CD4-positive, alpha-beta T cell treated with Interleukin-1 beta for 1 hour (primary cell): ENCODE measurements around the gene WNT3.
A peak's percentile ranks its signal among the peaks of the same experiment; 100 is the strongest.
"Not testable (repeated sequence)": the region's sequence is repeated elsewhere in the genome, so short reads cannot be mapped to it uniquely, and the experiment has no call there.

Source experiments
- DNase-seq, 2 donors: peaks; one replicate each; pipeline ENCODE4 v3.0.0-alpha.2; 2020 to 2022

The WNT3 gene

DNA sequence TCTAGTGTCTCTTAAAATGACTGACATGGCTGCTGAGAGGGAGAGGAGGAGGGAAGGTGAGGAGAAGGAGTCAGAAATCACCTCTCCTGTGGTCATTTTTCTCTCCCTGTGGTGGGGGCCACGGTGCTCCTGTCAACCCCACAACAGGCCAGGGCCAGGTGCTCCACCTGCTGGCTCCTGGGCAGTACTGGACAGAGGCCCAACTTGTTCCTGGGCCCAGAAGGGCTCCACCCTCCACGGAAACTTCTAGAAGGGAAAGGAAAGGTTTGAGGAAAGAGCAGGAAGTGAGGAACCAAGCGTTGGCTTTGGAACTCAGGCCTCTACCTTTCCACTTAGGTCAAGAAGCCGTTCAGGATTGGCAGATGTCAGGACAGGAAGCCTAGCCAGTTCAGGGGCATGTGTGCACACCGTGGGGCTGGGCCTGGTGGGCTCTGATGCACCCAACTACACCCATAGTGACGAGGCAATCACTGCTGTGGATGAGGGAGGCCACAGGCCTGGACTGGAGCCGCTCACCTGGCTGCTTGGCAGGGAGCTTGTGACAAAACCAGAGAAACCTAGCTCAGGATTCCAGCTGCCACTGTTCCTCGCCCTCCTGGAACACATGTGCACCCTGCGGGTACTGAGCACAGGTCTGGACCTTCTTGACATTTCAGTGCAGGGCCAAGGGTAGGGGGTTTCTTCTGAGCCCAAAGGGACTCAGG, 36.1 kb downstream of the WNT3 start:
- peak; percentile 17 to 22 for DNase-seq

DNA sequence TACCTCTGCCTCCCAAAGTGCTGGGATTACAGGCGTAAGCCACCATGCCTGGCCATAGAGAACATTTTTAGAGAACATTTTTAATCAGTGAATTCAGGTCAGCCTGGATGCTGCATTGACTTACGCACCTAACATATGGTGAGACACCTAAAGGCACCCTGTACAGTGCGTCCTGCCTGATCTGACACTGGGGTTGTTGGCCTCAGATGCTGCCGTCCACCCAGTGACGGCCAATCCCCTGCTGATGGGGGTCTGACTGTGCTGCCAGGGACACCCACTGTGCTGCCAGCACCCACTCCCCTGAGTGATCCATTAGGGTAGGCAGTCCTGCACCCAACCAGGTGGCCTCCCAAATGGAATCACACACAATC, 38.5 kb downstream of the WNT3 start:
- no peak for DNase-seq

DNA sequence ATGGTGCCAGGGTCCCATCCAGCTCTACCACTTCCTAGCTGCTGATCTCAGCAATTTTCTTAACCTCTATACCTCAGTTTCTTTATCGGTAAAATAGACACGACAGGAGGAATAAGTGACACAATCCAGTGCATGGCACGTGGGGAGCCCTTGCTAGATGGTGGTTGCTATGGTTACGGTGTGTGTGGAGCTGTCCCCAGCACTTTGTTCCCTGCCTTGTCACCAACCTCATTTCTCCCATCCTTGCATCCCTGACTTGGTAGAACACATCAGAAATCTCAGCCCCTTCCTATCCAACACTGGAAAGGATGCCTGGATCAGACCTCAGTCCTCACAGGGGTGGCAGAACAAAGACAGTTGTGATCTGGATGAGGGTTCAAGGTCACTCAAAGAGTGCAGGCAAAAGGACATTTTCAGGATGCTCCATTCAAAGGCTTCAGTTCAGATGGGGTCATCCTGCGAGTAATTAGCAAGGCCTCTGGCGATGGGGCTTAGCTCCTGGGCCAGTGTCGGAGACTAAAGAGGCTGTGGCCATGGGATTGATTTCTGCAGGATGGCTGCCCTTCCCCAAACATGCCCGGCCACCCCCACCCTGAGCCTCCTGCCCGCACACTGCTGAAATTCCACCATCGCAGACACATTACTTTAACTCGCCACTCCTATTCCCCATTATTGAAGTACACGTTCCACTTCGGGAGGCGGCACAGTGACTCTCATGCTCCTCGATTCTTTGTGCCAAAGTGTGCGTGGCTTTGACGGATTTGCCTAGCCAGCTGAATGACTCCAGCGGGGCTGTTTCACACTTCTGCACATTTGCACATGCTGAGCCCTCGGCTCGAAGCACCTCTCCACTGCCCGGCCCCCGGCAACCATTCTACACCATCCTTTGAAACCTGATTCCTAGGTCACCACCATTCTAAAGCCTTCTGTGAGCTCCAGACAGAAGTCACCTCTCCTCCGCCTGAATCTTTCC, 40.3 kb downstream of the WNT3 start:
- DNase-seq: no peak

DNA sequence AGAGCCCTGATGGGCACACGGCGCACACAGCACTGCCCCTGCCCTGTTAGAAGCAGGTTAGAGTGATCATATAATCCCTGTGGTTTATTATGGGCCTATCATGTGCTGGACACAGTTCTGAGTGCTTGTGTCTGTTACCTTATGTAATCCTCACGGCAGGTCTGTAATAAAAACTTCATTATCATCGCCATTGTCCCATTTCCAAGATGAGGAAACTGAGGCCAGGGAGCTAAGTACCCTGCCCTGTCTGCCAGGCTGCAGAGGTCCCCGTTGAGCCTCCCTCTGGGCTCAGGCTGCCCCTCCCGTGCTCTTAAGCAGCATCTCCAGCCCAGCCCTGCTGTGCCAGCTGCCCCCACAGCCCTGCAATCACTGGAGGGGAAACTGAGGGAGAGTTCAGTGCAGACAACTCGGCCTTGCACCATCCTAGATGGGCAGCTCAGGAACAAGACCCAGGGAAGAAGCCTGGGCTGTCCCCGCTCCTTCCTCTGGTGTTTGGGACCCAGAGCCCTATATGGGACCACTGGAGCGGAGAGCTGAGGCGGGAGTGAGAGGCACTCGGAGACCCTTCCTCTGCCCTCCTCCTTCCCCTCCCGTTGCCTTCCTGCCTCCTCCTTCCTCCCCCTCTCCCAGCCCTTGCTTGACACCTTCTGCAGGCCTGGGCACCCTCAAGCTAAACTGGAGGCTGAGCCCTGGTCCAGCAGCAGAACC, 42.0 kb downstream of the WNT3 start:
- no peak for DNase-seq

DNA sequence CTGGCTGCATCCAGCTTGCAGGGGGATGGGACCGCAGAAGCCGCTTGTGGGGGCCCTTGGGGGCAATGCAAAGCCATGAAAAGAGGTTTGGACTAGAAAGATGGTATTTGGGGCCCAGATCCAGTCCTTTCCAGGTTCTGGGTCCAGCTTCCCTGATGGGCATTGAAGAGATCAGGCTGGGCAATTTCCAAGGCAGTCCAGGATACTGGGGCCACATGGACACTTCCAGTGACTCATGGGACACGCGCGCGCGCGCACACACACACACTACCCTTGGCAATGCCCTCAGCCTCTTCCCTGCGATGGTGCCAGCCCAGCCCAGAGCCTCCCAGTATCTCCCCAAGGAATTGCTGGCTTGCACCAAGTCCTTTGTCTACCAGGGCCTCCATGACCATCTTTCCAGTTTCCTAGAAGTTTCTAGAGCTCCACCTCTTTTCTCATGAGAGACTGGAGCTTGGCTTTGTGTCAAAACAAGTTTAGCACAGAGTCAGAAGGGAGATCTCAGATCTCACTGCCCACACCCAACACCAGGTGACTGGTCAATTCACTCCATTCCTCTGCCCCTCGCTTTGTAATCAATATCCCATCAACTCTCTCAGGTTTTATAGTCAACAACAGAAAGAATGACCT, 44.3 kb downstream of the WNT3 start:
- DNase-seq: no peak

DNA sequence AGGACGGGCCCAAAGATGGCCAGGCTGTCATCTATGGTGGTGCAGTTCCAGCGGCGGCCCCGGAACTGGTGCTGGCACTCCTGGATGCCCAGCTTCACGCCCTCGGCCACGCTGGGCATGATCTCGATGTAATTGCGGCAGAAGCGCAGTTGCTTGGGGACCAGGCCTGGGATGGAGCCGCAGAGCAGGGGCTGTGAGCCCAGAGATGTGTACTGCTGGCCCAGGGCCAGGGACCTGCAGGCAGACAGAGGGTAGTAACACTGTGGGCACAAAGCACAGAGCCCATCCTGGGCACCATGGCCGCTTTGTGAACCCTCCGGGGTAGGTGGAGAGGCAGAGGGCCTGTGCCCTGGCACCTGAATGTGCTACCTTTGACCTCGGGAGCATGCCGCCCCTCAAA, 44.8 kb downstream of the WNT3 start:
- DNase-seq: no peak

DNA sequence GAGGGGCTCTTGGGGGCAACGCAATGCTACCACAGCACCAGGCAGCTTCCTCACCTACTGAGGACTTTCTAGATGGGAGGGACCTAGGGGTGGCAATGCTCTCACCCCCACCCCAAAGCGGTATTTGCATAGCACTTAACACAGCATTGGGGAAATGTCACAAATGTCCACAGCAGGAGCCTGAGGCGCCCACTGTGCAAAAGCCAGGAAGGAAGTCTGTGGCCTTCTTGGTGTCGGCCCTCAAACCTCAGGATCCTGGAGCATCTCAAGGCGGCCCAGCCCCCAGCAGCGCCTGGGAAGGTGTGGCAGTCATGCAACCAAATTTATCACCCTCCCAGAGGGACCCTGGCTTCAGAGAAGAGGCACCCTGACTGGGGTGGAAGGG, 45.3 kb downstream of the WNT3 start:
- no peak for DNase-seq

DNA sequence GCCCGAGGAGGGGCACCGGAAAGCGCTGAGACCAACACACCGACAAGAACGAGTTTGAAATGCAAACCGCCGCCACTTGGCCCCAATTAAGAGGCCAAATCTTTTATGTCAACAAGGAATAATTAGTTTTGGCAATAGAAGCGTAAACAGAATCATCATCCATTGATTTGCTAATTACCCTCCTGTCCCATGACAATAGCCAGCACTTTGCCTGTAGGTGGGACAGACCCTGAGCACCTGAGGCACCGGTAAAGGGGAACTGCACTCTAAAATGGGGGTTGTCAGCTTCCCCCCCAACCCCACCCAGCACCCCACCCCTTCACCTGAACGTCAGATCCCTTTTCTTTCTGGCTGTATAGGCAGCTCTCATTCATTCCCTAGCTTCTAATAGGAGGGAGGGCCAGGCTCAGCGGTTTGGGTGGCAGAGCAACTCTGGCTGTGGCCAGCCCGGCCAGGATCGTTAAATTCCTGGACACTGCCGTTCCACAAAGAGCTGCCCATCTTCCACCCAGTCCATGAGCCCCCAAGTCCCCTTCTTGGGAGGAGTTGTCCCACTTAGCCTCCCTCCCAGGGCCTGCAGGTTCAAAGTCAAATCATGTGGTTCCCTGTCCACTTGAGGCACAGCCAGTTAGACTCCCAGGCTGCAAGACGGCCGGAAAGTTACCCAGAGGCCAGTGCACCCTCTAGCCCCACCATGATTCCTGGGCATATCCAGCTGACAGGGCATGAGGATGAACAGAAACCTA, 45.8 kb downstream of the WNT3 start:
- DNase-seq: no peak

DNA sequence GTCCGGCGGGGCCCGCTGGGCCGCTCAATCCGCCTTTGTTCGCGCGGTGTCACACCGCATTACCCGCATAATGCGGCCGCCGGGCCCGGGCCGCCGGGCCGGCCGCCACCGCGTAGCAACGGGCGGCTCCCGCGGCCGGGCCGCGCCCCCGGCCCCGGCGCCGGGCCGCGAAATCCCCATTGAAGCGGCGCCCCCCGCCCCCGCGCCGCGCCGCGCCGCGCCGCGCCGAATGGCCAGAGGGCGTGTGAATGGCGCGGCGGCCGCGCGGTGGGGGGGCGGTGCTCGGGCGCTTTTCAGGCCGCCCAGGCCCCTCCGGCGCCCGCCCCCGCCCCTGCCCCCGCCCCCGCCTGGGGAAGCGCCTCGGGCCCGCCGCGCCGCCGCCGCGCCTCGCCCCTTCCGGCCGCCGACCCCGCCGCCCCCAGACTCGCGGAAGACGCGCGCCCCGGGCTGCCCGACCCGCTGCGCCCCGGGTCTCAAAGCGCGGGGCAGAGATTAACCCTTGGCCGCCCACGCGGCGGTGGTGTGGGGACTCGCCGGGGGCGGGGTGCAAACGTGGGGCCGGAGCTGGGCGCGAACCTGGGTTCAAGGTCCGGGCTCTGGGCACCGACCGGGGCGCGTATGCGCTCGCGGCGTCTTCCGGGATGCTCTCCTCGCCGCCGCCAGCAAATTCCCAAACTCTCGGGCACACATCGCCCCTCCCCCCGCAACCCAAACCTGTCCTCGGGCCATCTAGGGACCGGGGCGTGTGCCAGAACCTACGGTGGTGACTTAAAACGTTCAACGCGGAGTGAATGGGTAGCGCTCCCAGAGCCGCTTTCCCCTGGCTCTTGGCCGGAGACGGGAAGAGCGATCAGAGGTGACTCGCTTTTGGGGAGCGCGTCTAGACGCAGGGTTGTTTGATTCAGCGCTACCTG, 46.7 kb downstream of the WNT3 start:
- DNase-seq: peak in 1 of 2 donors; percentile 13

DNA sequence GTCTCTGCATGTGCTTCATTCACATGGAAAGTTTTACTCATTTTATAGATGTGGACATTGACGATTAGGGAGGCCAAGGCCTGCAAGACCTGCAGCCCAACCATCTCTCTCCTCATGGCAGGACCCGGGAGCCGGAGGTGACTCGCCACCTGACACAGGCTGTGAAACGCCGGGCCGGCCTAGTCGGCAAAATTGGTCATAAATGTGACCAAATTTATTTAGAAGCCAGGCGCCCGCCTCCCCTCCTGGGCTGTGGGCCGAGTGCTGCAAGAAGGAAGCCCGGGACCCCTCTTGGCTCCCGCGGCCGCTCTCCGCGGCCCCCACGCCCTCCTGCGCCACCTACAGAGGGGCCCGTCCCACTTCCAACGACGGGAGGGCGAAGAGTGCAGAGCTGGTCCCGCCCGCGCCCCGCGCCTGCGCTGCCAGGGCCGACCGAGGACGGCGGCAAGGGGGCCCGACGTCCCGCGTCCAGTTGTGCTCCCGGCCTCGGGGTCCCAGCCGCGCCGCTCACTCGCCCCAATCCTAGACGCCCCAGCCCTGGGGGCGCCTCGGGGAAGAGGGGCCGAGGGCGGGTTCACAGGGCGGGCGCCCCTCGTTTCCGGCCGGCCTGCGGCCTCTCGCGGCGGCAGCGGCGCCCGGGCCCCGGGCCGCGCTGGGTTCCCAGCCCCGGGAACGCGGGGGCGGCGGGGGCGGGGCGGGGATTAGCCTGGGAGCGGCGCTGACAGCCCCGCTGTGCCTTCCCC, 47.5 kb downstream of the WNT3 start:
- DNase-seq: peak in 1 of 2 donors; percentile 22

DNA sequence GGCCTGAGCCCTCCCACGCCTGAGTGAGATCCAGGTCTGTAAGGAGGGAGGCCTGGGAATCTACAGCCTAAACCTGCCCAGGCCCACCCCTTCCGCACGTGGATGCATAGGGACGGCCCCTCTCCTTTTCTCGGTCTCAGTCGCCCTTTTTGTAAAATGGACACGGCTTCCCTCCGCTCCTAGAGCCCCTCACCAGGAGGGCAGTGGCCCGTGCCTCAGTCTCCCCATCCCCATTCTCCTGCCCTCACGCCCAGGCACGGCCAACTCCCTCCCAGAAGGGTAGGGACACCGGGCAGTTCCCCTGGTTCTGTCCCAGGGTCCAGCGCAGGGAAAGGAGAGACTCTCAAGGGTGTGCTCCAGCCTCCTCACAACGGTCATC, 48.1 kb downstream of the WNT3 start:
- DNase-seq: no peak

DNA sequence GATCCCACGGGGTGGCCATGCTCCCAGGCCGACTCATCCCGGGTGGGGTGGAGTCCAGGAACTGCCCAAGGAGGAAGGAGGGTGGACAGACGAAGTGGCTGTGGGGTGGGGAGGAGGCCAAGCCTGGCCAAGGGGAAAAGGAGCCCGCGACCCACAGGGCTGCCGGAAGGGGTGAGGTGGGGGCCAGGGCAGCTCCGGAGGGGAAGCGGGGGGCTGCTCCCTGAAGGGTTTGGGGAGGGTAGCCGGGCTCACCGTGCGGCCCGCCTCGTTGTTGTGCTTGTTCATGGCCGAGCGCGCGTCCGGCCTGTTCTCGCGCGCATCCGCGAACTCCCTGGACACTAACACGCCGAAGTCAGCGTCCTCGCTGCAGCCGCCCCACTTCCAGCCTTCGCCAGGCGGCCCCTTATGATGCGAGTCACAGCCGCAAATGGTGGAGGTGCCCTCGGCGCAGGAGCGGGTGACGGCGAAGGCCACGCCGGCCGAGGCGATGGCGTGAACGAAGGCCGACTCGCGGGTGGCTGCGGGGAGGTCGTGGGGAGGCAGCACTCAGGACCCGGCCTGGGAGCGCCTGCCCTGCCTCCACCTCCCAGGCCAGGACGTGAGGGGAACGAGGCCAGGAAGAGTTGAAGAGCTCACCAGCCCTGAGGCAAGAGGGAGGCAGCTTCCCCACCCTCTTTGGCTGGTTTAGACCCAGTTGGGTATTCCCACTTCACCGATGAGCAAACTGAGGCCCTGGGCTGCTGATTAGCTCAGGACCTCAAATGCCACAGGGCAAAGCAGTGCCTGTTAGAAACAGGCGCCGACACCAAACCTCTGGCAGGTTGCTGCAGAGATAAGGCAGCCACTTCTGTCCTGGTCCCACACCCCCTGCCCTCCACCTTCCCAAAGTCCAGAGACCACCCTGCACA, 48.7 kb downstream of the WNT3 start:
- no peak for DNase-seq

DNA sequence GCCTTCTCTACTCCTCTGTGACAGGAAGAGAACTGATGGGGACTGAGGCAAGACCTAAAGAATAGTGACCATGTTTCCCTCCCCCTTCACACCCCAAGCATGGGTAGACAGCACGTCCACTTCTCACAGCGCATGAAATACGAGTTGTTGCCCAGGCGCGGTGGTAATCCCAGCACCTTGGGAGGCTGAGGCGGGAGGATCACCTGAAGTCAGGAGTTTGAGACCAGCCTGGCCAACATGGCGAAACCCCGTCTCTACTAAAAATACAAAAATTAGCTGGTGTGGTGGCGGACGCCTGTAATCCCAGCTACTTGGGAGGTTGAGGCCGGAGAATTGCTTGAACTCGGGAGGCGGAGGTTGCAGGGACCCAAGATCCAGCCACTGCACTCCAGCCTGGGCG, 49.6 kb downstream of the WNT3 start:
- DNase-seq: not testable (repeated sequence)

DNA sequence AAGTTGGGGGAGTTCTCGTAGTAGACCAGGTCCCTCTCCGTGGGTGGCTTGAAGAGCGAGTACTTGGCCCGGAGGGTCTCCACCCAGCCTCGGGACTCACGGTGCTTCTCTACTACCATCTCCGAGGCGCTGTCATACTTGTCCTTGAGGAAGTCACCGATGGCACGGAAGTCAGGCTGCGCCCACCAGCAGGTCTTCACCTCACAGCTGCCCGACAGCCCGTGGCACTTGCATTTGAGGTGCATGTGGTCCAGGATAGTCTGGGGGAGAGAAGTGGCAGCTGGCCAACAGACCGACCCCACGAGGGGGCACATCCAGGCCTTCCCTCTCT, 50.0 kb downstream of the WNT3 start:
- DNase-seq: no peak

DNA sequence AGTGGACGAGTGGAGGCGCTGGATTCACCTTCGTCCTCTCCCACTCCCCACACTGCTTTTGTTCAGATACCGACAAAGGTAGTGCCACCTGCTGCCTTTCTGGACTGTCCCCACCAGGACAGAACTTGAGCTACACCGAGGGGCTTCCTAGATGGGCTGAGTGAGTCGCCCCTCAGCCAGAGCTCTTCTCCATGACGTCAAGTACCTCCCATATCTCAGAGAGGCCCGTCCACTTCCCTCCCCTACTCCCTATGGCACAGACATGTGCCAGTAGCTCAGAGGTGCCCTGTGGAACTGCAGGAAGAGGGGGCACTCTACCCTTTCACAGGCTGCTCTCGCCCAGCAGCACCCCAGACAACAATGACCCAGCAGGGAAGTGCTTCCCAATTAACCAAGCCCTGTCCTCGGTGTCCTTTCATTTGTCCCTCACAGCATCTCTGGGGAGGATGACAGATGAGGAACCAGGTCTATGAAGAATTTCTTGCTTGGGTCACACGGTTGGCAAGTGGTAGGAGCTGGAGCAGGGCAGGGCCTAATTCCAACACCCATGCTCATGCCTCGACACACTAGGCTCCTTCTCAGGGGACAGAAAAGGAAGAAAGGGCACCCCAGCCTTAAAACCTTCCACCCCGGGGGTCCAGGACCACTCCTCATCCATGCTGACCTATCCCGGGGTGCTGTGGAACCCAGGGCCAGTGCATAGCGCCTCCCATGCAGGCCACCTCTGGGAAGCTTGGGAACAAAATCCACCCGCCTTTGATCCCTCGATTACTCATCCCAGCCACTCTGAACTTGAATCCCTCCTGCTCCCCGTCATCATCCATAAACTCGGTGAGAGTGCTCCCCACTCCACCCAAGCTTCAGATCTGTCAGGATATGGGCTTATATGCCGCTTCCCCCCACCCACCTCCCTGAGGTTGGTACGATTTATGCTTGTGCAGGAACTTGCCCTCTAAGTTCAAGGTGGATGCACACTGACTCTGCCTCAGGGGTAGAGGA, 51.7 kb downstream of the WNT3 start:
- DNase-seq: no peak

DNA sequence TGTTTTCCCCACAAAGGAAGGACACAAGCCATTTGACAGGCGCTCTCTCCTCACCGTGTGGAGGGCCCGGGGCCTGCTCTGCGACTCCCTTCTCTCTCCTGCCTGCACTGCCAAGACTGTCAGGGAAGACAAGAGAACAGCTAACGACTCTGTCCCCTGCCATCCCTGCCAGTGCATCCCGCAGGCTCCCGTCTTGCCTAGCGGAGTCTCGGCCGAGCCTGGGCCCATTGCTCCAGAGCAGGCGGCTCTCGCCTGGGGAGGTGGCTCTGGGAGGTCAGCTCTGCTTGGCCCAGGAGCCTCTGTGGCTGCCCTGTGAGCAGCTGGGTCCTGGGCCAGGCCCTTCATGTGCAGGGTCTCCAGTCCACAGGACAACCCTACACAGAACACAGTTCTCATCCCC, 53.0 kb downstream of the WNT3 start:
- DNase-seq: no peak

DNA sequence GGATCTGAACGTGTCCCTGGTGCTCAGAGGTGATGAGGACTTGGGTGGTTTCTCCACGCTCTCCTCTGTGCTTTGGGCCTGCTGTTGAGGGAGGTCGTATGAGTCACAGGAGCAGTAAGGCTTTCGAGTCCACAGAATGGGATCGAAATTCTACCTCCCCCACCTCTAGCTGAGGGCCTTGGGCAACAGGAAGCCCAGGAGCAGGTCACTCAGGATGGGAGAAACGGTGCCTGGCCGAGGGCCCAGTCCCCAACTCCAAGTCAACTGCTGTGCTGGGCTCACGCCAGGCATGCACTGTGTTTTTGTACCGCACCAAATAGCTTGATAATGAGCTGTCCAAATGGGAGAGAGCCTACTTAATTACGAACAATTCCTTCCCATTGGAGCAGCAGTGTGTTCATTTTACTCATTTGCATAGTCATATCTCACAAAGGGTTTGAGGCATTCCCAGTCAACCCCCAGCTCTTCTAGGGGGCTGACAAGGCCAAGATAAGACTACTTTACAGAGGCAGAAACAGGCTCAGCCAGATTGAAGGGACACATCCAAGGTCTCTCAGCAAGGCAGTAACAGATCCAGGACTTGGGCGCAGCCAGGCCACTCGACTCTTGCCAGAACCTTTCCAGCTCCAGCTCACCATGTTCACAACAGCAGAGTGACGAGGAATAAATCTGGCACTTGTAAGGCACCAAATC, 53.6 kb downstream of the WNT3 start:
- DNase-seq: no peak
